Mesendoderm (in vitro differentiated cells): ENCODE results near the gene CPT2. TPM values are rescaled to one million over a fixed set of nuclear protein-coding genes. Genes with fewer than 3 reads are reported as not detected.

Source experiments
- DNase-seq: peaks from one replicate; pipeline ENCODE4 v3.0.0; 2013
- H2AK5ac ChIP-seq: 2 replicates; pipeline ENCODE4 v1.6.1; 2013; ENCODE audit warnings: low read length, inconsistent platforms
- H2BK120ac ChIP-seq: 2 replicates; pipeline ENCODE4 v1.6.1; 2013; ENCODE audit warnings: low read depth, mild to moderate bottlenecking, low read length, moderate library complexity, mixed read lengths
- H2BK15ac ChIP-seq: replicated peaks from 2 replicates; pipeline ENCODE4 v1.6.1; 2013; ENCODE audit warnings: low read depth, mild to moderate bottlenecking, moderate library complexity
- H2BK5ac ChIP-seq: 2 replicates; pipeline ENCODE4 v1.6.1; 2013; ENCODE audit warnings: low read length, inconsistent platforms
- H3K18ac ChIP-seq: 2 replicates; pipeline ENCODE4 v1.6.1; 2013; ENCODE audit warnings: mild to moderate bottlenecking, low read length, mixed read lengths
- H3K23ac ChIP-seq: one replicate; pipeline ENCODE4 v1.6.1; 2013; ENCODE audit warnings: low read length
- H3K27ac ChIP-seq: 2 replicates; pipeline ENCODE4 v1.5.1; 2013; ENCODE audit warnings: low read depth, mild to moderate bottlenecking, inconsistent platforms, low read length, moderate library complexity
- H3K27me3 ChIP-seq: 2 replicates; pipeline ENCODE4 v1.6.1; 2013; ENCODE audit warnings: low read length, control low read depth, mild to moderate bottlenecking, inconsistent platforms; ENCODE audit not compliant: insufficient read depth, poor library complexity
- H3K36me3 ChIP-seq: 2 replicates; pipeline ENCODE4 v1.6.1; 2013; ENCODE audit warnings: low read length, inconsistent platforms; ENCODE audit not compliant: control insufficient read depth, insufficient read depth
- H3K4ac ChIP-seq: one replicate; pipeline ENCODE4 v1.6.1; 2013; ENCODE audit warnings: low read depth, mild to moderate bottlenecking, low read length, moderate library complexity
- H3K4me1 ChIP-seq: 2 replicates; pipeline ENCODE4 v1.6.1; 2013; ENCODE audit warnings: low read depth, low read length, inconsistent platforms; ENCODE audit not compliant: control insufficient read depth
- H3K4me2 ChIP-seq: 2 replicates; pipeline ENCODE4 v1.6.1; 2013; ENCODE audit warnings: low read length
- H3K4me3 ChIP-seq: 2 replicates; pipeline ENCODE4 v1.5.1; 2013; ENCODE audit warnings: mild to moderate bottlenecking, low read length
- H3K56ac ChIP-seq: one replicate; pipeline ENCODE4 v1.6.1; 2013; ENCODE audit warnings: low read length
- H3K79me1 ChIP-seq: 2 replicates; pipeline ENCODE4 v1.6.1; 2013; ENCODE audit warnings: low read length, inconsistent platforms
- H3K79me2 ChIP-seq: 2 replicates; pipeline ENCODE4 v1.6.1; 2013; ENCODE audit warnings: mild to moderate bottlenecking, low read length; ENCODE audit not compliant: control insufficient read depth, insufficient read depth
- H3K9ac ChIP-seq: 2 replicates; pipeline ENCODE4 v1.6.1; 2013; ENCODE audit warnings: low read length, inconsistent platforms
- H4K5ac ChIP-seq: one replicate; pipeline ENCODE4 v1.6.1; 2013; ENCODE audit warnings: low read length
- H4K8ac ChIP-seq: one replicate; pipeline ENCODE4 v1.6.1; 2013; ENCODE audit warnings: low read depth, mild to moderate bottlenecking, control low read depth, low read length, moderate library complexity
- WGBS: extraction: QIAGEN DNeasy Blood & Tissue Kit; methylation state at CpG from one replicate; pipeline ENCODE4 v1.1.7; 2013; ENCODE audit warnings: low lambda C conversion rate, missing lambda C conversion rate; ENCODE audit not compliant: insufficient coverage; ENCODE audit errors: extremely low coverage; 5-methylcytosine and 5-hydroxymethylcytosine counted together
- polyA plus RNA-seq, 2 experiments: library from polyadenylated mRNA; stranded (reverse); fragments of 200-250 nt; gene quantifications; one replicate each; pipeline ENCODE4 v1.2.3, GENCODE V29; 2013

CPT2 gene
- polyA plus RNA-seq (2013, experiment 1 of 2): 14.8 TPM
- 14.5 TPM for polyA plus RNA-seq (2013, experiment 2 of 2)

GRCh38 chr1:53196485-53197290 lies at the start of gene CPT2:
TSS of gene CPT2 (plus strand) at chr1:53196824. CDS start at chr1:53196944, 120 bp downstream.
- peak within 1 kb of the TSS; percentile 100 for H4K8ac ChIP-seq
- no peaks in the 10 kb centered on the region for H3K79me1 ChIP-seq
- no peaks in the 10 kb centered on the region for H3K36me3 ChIP-seq
- no peak within 1 kb of the TSS for H4K5ac ChIP-seq
- H3K4ac ChIP-seq: peak within 1 kb of the TSS; percentile 65
- peak within 1 kb of the TSS; percentile 50 for H3K4me3 ChIP-seq
- peak within 1 kb of the TSS; percentile 92 for H3K9ac ChIP-seq
- peak within 1 kb of the TSS; percentile 87 for H3K27ac ChIP-seq
- DNase-seq: peak; percentile 96
- H3K23ac ChIP-seq: no peak within 1 kb of the TSS
- H2AK5ac ChIP-seq: no peak within 1 kb of the TSS
- H2BK120ac ChIP-seq: no peak within 1 kb of the TSS
- peak within 1 kb of the TSS; percentile 67 for H3K4me2 ChIP-seq
- H3K56ac ChIP-seq: peak within 1 kb of the TSS; percentile 91
- H2BK15ac ChIP-seq: no peak within 1 kb of the TSS
- no peak within 1 kb of the TSS for H2BK5ac ChIP-seq
- no peaks in the 10 kb centered on the region for H3K27me3 ChIP-seq
- WGBS: no CpG with 5 or more reads among the region's 57 CpGs
- H3K18ac ChIP-seq: peak within 1 kb of the TSS; percentile 96
- no peaks in the 10 kb centered on the region for H3K79me2 ChIP-seq
- H3K4me1 ChIP-seq: no peaks in the 10 kb centered on the region

- Histone ChIP-seq H3K4me1 (no peaks in the 10 kb centered on the region), H3K36me3 (no peaks in the 10 kb centered on the region), H3K27ac (no peak overlapping the region), H3K4me2 (no peak overlapping the region), H3K9ac (no peak overlapping the region), H3K23ac (no peak overlapping the region), H3K27me3 (no peaks in the 10 kb centered on the region), H3K56ac (no peak overlapping the region), H2AK5ac (no peak overlapping the region), H3K4ac (no peak overlapping the region), H3K4me3 (no peak overlapping the region), H2BK5ac (no peak overlapping the region), H4K8ac (no peak overlapping the region), H3K18ac (no peak overlapping the region), H4K5ac (no peak overlapping the region), H3K79me1 (no peaks in the 10 kb centered on the region), H2BK15ac (no peak overlapping the region), H2BK120ac (no peak overlapping the region), H3K79me2 (no peaks in the 10 kb centered on the region)
- DNase-seq: no peak
- WGBS: no CpG with 5 or more reads among the region's 4 CpGs
These were observed 49.5 kb upstream of the CPT2 start for GRCh38 chr1:53147174-53147573.

GRCh38 chr1:53148123-53148522 lies 48.5 kb upstream of the CPT2 start:
- Histone ChIP-seq H2BK15ac (no peak overlapping the region), H3K4me3 (no peak overlapping the region), H2BK5ac (no peak overlapping the region), H2BK120ac (no peak overlapping the region), H4K8ac (no peak overlapping the region), H3K27ac (no peak overlapping the region), H3K56ac (no peak overlapping the region), H3K4me1 (no peaks in the 10 kb centered on the region), H3K27me3 (no peaks in the 10 kb centered on the region), H3K79me2 (no peaks in the 10 kb centered on the region), H3K4me2 (no peak overlapping the region), H2AK5ac (no peak overlapping the region), H3K9ac (no peak overlapping the region), H3K4ac (no peak overlapping the region), H3K79me1 (no peaks in the 10 kb centered on the region), H3K23ac (no peak overlapping the region), H3K18ac (no peak overlapping the region), H3K36me3 (no peaks in the 10 kb centered on the region), H4K5ac (no peak overlapping the region)
- whole genome bisulfite sequencing: no CpG with 5 or more reads among the region's 3 CpGs
- no peak for DNase-seq

- Histone ChIP-seq H4K8ac (no peak overlapping the region), H2BK5ac (no peak overlapping the region), H3K79me2 (no peaks in the 10 kb centered on the region), H3K4me3 (no peak overlapping the region), H3K79me1 (no peaks in the 10 kb centered on the region), H2BK120ac (no peak overlapping the region), H3K23ac (no peak overlapping the region), H4K5ac (no peak overlapping the region), H3K9ac (no peak overlapping the region), H2BK15ac (no peak overlapping the region), H3K36me3 (no peaks in the 10 kb centered on the region), H3K27me3 (no peaks in the 10 kb centered on the region), H3K4me1 (no peaks in the 10 kb centered on the region), H3K18ac (no peak overlapping the region), H2AK5ac (no peak overlapping the region), H3K27ac (no peak overlapping the region), H3K4me2 (no peak overlapping the region), H3K4ac (no peak overlapping the region), H3K56ac (no peak overlapping the region)
- no peak for DNase-seq
- no CpG with 5 or more reads among the region's 3 CpGs for WGBS
These were observed 42.9 kb upstream of the CPT2 start for GRCh38 chr1:53153752-53154151.

- H3K23ac ChIP-seq: no peak overlapping the region
- no peaks in the 10 kb centered on the region for H3K27me3 ChIP-seq
- no peak overlapping the region for H4K8ac ChIP-seq
- H3K4me1 ChIP-seq: no peaks in the 10 kb centered on the region
- WGBS: no CpG with 5 or more reads among the region's 8 CpGs
- no peak overlapping the region for H2BK15ac ChIP-seq
- no peaks in the 10 kb centered on the region for H3K36me3 ChIP-seq
- H2BK5ac ChIP-seq: no peak overlapping the region
- no peak overlapping the region for H3K4me2 ChIP-seq
- no peak overlapping the region for H2AK5ac ChIP-seq
- no peak overlapping the region for H2BK120ac ChIP-seq
- no peak overlapping the region for H3K4me3 ChIP-seq
- no peak overlapping the region for H4K5ac ChIP-seq
- H3K27ac ChIP-seq: no peak overlapping the region
- H3K18ac ChIP-seq: no peak overlapping the region
- DNase-seq: no peak
- H3K79me1 ChIP-seq: no peaks in the 10 kb centered on the region
- no peak overlapping the region for H3K4ac ChIP-seq
- H3K56ac ChIP-seq: no peak overlapping the region
- H3K9ac ChIP-seq: no peak overlapping the region
- H3K79me2 ChIP-seq: no peaks in the 10 kb centered on the region
These were observed 41.7 kb upstream of the CPT2 start for GRCh38 chr1:53154859-53155438.
